Neural cell (in vitro differentiated cells): ENCODE results near the gene ASNSD1.

Experiments
- CTCF ChIP-seq: fragments of 450-650 bp; IDR thresholded peaks from 2 replicates; pipeline ENCODE4 v1.5.1; 2014; ENCODE audit warnings: antibody characterized with exemption, mild to moderate bottlenecking, moderate library complexity; ENCODE audit not compliant: poor library complexity, severe bottlenecking
- EP300 ChIP-seq: fragments of 450-650 bp; conservative IDR thresholded peaks from 2 replicates; pipeline ENCODE4 v1.6.1; 2014; ENCODE audit warnings: antibody characterized with exemption, mild to moderate bottlenecking, moderate library complexity; ENCODE audit not compliant: poor library complexity, severe bottlenecking
- EZH2 ChIP-seq: fragments of 200-600, 300-800 bp; shearing (Covaris generic), sonication (generic); IDR thresholded peaks from 2 replicates; pipeline ENCODE4 v1.6.1; 2014; ENCODE audit warnings: antibody characterized with exemption, low read length, borderline replicate concordance, mild to moderate bottlenecking; ENCODE audit not compliant: insufficient read depth, poor library complexity, severe bottlenecking
- POLR2AphosphoS5 ChIP-seq: IDR thresholded peaks from 2 replicates; pipeline ENCODE4 v1.6.1; 2012
- RAD21 ChIP-seq: fragments of 450-650 bp; conservative IDR thresholded peaks from 2 replicates; pipeline ENCODE4 v1.6.1; 2014; ENCODE audit warnings: antibody characterized with exemption, mild to moderate bottlenecking, moderate library complexity

GRCh38 chr2:189621781-189622180 lies 39.5 kb upstream of the ASNSD1 start:
- TF ChIP-seq CTCF (no peak), RAD21 (no peak), POLR2AphosphoS5 (no peak), EZH2 (no peak), EP300 (no peak)
